ACHN (cell line): ENCODE data around the gene MVP.
A peak's percentile ranks its signal among the peaks of the same experiment; 100 is the strongest.
"Not testable (repeated sequence)": the region's sequence is repeated elsewhere in the genome, so short reads cannot be mapped to it uniquely, and the experiment has no call there.

Experiments
- DNase-seq: peaks from one replicate; pipeline ENCODE4 v3.0.0-alpha.2; 2015
- in situ Hi-C: cut with HindIII; loops from 2 replicates; pipeline ENCODE4 v1.10.0; 2017; ENCODE audit warnings: low sequenced_read_pairs, low pct_ligation_motif_present, low pct_unique_long_range_greater_than_20kb

Gene MVP

DNA sequence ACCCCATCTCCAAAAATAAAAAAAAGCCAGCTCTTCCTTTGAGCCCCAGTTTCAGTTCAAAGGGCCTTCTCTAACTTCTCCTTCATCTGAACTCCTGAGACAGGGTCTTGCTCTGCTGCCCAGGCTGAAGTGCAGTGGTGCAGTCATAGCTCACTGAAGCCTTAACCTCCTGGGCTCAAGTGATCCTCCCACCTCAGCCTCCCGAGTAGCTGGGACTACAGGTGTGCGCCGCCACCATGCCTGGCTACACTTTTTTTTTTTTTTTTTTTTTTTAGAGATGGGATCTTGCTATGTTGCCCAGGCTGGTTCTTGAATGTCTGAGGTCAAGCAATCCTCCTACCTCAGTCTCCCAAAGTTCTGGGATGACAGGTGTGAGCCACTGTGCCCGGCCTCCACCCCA lies 13.0 kb downstream of the MVP start:
- in situ Hi-C loops, DNase-seq: not testable (repeated sequence)

DNA sequence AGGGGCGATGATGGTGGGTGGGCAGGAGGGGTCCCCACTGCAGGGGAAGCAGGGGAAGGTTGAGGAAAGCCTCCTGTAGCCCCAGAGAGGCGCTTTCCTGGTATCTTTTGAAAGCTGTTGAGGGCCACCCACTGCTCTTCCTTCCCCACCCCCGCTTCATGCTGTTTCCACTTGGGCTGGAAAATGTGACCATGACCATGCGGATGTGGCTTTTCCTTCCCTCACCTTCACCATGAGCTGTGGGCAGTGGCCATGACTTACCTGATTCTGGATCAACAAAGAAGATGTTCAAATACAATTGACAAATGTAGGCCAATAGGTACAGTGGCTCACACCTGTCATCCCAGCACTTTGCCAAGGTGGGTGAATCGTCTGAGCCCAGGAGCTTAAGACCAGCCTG lies 13.8 kb downstream of the MVP start:
- no peak for DNase-seq
- in situ Hi-C loops = no loop called here

GRCh38 chr16:29835926-29836325 lies 15.7 kb downstream of the MVP start:
- peak; percentile 82 for DNase-seq
- in situ Hi-C loops = no loop called here

- no peak for DNase-seq
- in situ Hi-C loops = no loop called here
Measured at GRCh38 chr16:29836623-29837022, 16.4 kb downstream of the MVP start.

DNA sequence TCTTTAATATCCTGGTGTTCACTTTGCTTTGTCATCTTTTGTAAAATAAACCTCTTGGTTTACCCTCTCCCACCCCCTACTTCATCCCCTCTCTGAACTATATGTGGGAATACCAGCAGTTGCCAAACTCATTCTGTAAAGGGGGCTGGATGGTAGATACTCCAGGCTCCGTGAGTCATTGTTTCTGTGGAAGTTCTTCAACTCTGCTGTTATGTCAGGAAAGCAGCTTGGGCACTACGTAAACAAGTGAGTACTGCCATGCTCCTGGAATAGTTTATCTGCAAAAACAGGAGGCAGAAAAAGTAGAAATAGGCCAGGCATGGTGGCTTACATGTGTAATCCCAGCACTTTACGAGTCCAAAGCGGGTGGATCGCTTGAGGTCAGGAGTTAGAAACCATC lies 17.6 kb downstream of the MVP start:
- no peak for DNase-seq
- in situ Hi-C loops = no loop called here

- no peak for DNase-seq
- in situ Hi-C loops = no loop called here
Measured at GRCh38 chr16:29839822-29840221, 19.6 kb downstream of the MVP start.

DNA sequence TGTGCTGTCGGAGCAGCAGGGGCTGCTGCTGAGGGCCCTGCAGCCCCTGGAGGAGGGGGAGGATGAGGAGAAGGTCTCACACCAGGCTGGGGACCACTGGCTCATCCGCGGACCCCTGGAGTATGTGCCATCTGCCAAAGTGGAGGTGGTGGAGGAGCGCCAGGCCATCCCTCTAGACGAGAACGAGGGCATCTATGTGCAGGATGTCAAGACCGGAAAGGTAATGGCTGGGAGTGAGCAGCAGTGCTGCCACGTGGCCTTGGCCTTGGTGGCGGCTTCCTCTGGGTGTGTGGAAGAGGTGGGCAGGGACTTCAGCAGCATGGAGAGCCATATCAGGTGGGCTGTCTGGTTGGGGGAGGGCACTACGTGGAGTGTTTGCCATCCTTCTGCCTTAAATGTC lies 20.0 kb downstream of the MVP start:
- in situ Hi-C loops = no loop called here

DNA sequence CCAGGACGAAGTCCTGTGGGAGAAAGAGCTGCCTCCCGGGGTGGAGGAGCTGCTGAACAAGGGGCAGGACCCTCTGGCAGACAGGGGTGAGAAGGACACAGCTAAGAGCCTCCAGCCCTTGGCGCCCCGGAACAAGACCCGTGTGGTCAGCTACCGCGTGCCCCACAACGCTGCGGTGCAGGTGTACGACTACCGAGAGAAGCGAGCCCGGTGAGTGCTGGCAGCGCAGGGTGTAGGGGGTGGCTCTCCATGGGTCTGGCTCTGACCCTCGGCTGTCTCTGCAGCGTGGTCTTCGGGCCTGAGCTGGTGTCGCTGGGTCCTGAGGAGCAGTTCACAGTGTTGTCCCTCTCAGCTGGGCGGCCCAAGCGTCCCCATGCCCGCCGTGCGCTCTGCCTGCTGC lies 21.4 kb downstream of the MVP start:
- in situ Hi-C loops = no loop called here
- no peak for DNase-seq

More for the DNA sequence above, 20.0 kb downstream of the MVP start:
- no peak for DNase-seq

DNA sequence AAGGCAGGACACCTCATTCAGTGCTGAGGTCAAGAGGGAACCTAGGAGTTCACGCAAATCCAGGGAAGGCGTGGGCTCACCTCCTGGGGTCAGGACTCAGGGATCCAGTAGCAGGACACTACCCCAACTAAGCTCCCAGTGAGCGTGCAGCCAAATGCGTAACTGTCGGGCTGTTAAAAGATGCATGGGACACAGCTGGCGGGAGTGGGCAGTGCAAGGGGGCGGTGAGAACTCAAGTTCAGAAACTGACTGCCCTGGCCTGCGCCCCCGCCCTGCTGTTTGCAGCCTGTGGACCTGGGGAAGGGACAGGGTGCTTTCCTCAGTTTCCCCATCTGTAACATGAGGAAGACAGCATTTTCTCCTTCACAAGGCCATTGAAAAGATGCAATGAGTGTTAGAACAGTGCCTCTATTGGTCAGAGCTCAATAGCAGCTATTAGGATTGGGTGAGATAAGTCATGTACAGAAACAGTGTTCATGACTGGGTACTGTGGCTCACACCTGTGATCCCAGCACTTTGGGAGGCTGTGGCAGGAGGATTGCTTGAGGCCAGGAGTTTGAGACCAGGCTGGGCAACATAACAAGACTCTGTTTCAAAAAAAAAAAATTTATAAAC lies 22.6 kb downstream of the MVP start:
- peak; percentile 16 for DNase-seq
- in situ Hi-C loops = no loop called here

DNA sequence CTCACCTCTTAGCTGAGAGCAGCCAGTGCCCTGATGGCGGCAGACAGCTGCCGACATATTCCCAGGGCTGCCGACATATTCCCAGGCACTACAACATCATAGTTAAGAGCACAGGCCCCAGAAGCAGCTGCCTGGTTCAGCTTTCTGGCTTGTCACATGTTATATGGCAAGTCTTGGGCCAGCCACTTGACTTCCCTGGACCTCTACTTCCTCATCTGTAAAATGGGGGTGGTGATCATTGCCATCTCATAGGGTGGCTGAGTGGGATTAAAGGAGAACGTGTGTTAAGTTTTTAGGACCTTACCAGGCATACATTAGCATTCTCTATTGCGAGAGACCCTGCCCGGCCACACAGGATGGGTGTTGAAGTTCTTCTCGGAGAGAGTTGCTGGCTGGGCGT lies 23.7 kb downstream of the MVP start:
- in situ Hi-C loops = no loop called here
- no peak for DNase-seq

GRCh38 chr16:29844575-29845331 lies 24.5 kb downstream of the MVP start:
- DNase-seq = no peak
- in situ Hi-C loops = no loop called here

DNA sequence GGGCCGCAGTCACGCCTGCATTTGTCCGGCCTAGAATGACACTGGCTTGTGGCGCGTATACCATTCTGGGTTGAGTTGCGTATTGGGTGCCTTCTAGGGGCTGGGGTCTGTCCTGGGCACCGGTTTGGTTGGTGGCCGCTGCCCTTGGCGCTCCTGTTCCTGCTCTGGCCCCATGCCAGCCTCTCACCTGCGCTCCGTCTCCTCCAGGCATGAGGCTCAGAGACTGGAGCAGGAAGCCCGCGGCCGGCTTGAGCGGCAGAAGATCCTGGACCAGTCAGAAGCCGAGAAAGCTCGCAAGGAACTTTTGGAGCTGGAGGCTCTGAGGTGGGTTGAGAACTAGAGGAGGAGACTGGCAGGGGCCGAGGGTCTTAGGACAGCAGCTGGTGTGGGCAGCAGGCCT lies 25.4 kb downstream of the MVP start:
- no peak for DNase-seq
- in situ Hi-C loops = no loop called here

- DNase-seq = peak; percentile 76
- in situ Hi-C loops = no loop called here
Measured at GRCh38 chr16:29848420-29849297, 28.4 kb downstream of the MVP start.

GRCh38 chr16:29849505-29849904 lies 29.2 kb downstream of the MVP start:
- no peak for DNase-seq
- in situ Hi-C loops = no loop called here

GRCh38 chr16:29850998-29851397 lies 30.7 kb downstream of the MVP start:
- in situ Hi-C loops = no loop called here
- no peak for DNase-seq

GRCh38 chr16:29852654-29853053 lies 32.4 kb downstream of the MVP start:
- no peak for DNase-seq
- in situ Hi-C loops = no loop called here

DNA sequence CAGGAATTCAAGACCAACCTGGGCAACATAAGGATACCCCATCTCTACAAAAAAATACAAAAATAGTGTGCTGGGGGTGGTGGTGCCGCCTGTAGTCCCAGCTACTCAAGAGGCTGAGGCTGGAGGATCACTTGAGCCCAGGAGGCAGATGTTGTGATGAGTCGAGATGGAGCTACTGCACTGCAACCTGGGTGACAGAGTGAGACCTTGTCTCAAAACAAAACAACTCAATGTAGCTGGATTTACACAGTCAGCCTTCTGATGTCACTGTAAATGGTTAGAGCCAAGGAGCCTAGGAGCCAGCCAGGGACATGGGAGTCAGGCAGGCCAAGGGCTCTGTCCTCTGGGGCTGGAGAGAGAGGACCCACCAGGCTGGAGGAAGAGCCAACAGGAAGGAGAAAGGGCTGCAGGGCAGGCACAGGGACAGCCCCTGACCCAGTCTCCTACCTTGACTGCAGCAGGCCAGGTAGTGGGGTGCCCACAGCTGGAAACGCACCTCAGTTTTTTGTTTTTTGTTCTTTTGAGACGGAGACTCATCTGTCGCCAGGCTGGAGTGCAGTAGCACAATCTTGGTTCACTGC lies 34.3 kb downstream of the MVP start:
- in situ Hi-C loops = no loop called here
- no peak for DNase-seq

DNA sequence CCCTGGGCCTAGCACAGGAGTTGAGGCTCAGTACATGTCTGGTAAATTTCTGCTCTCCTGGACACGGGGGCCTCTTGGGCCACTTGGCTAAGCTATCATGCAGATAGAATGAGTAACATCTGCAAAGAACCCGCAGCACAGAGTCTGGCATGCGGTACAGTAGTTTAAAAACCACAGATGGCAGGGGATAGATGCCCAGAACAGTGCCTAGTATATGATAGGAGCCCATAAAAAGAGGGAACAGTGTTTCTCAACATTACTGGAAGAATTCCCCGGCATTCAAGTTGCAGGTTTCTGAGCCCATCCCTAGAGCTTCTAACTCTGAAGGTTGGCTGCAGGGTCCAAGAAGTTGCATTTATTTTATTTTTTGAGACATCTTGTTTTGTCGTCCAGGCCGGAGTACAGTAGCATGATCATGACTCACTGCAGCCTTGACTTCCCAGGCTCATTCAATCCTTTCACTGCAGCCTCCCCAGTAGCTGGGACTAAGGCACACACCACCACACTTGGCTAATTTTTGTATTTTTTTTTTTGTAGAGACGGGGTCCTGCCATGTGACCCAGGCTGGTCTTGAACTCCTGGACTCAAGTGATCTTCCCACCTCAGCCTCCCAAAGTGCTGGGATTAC lies 37.0 kb downstream of the MVP start:
- DNase-seq = no peak
- in situ Hi-C loops = no loop called here
